ENCODE measurements around the gene NF1. TPM values are rescaled to one million over a fixed set of nuclear protein-coding genes. Genes with fewer than 3 reads are reported as not detected.

Gene NF1
- total RNA-seq, 2 donors from 2014 or later = 62.3 to 68.0 TPM

- Histone ChIP-seq H3K27me3 (replicated peaks; ENCODE audit: insufficient read depth) (no peaks in the 10 kb centered on the region), H3K27ac (no peak overlapping the region), H3K36me3 (no peaks in the 10 kb centered on the region), H3K9me3 (no peaks in the 10 kb centered on the region), H3K4me1 (replicated peaks) (no peaks in the 10 kb centered on the region), H3K4me3 (no peak overlapping the region)
- DNase-seq (ENCODE audit: low spot score) = no peak
- no peak for TF ChIP-seq POLR2A (IDR thresholded peaks at IDR 0.05)
- no peak for TF ChIP-seq POLR2AphosphoS5 (IDR thresholded peaks at IDR 0.05)
- TF ChIP-seq CTCF (IDR thresholded peaks at IDR 0.05) = no peak
- intact Hi-C loops (cut with DNase I) = no loop called here
- WGBS = 83% methylated on average over 3 of the region's 3 CpGs
Measured at GRCh38 chr17:31386542-31387075, 291.8 kb downstream of the NF1 start.

GRCh38 chr17:31387438-31387837 lies 292.7 kb downstream of the NF1 start:
- no peak overlapping the region for H3K4me3 ChIP-seq
- no peaks in the 10 kb centered on the region for H3K9me3 ChIP-seq
- WGBS = 77% methylated on average over 12 of the region's 12 CpGs
- DNase-seq (ENCODE audit: low spot score) = no peak
- no peak for TF ChIP-seq CTCF (IDR thresholded peaks at IDR 0.05)
- no peak for TF ChIP-seq POLR2AphosphoS5 (IDR thresholded peaks at IDR 0.05)
- TF ChIP-seq POLR2A (IDR thresholded peaks at IDR 0.05) = no peak
- no peaks in the 10 kb centered on the region for H3K4me1 ChIP-seq (replicated peaks)
- no peaks in the 10 kb centered on the region for H3K36me3 ChIP-seq
- intact Hi-C loops (cut with DNase I) = no loop called here
- H3K27ac ChIP-seq = no peak overlapping the region
- H3K27me3 ChIP-seq (replicated peaks; ENCODE audit: insufficient read depth) = no peaks in the 10 kb centered on the region

GRCh38 chr17:31388351-31388750 lies 293.6 kb downstream of the NF1 start:
- no peak overlapping the region for H3K27ac ChIP-seq
- TF ChIP-seq POLR2A (IDR thresholded peaks at IDR 0.05) = no peak
- TF ChIP-seq POLR2AphosphoS5 (IDR thresholded peaks at IDR 0.05) = no peak
- no peak for TF ChIP-seq CTCF (IDR thresholded peaks at IDR 0.05)
- DNase-seq (ENCODE audit: low spot score) = no peak

GRCh38 chr17:31388770-31389656 lies 294.2 kb downstream of the NF1 start:
- Histone ChIP-seq H3K27ac (no peak overlapping the region), H3K27me3 (replicated peaks; ENCODE audit: insufficient read depth) (peaks cover 4% of the 10 kb centered on the region), H3K36me3 (no peaks in the 10 kb centered on the region), H3K4me1 (replicated peaks) (no peaks in the 10 kb centered on the region), H3K4me3 (no peak overlapping the region), H3K9me3 (no peaks in the 10 kb centered on the region)
- DNase-seq (ENCODE audit: low spot score) = no peak
- TF ChIP-seq POLR2AphosphoS5 (IDR thresholded peaks at IDR 0.05) = no peak
- TF ChIP-seq CTCF (IDR thresholded peaks at IDR 0.05) = peak in 3 of 4 experiments; percentile 19 to 36 (median 30)
- intact Hi-C loops (cut with DNase I) = no loop called here
- WGBS = 54% methylated on average over 18 of the region's 18 CpGs

More at GRCh38 chr17:31388351-31388750, 293.6 kb downstream of the NF1 start:
- H3K27me3 ChIP-seq (replicated peaks; ENCODE audit: insufficient read depth) = peaks cover 4% of the 10 kb centered on the region
- H3K36me3 ChIP-seq = no peaks in the 10 kb centered on the region
- H3K4me3 ChIP-seq = no peak overlapping the region
- WGBS = 72% methylated on average over 2 of the region's 2 CpGs
- no peaks in the 10 kb centered on the region for H3K4me1 ChIP-seq (replicated peaks)
- intact Hi-C loops (cut with DNase I) = no loop called here
- no peaks in the 10 kb centered on the region for H3K9me3 ChIP-seq

Measured in prostate gland (tissue), 2 donors.